Measurements from ENCODE around the gene FADS3.

GRCh38 chr11:61868571-61869428, 22.5 kb downstream of the FADS3 start:
- TF ChIP-seq POLR2A (IDR thresholded peaks at IDR 0.05), result no peak
- TF ChIP-seq CTCF (IDR thresholded peaks at IDR 0.05), result no peak

All from testis (tissue), 2 donors.